HG02884 (cell line): ENCODE results near the gene SLC16A3.

ENCODE experiments used
- ATAC-seq: cut with Tn5 transposase; IDR thresholded peaks from one replicate; pipeline ENCODE4 v1.9.1; 2021; ENCODE audit warnings: mild to moderate bottlenecking, moderate library complexity; ENCODE audit not compliant: unreplicated experiment

The SLC16A3 gene

DNA sequence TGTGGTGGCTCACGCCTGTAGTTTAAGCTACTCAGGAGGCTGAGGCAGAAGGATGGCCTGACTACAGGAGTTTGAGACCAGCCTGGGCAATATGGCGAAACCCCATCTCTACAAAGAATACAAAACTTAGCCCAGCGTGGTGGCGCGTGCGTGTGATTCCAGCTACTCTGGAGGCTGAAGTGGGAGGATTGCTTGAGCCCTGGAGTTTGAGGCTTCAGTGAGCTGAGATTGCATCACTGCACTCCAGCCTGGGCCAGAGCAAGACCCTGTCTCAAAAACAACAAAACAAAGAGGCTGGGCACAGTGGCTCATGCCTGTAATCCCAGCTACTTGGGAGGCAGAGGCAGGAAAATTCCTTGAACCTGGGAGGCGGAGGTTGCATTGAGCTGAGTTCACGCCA, 51.7 kb downstream of the SLC16A3 start:
- ATAC-seq: no peak

DNA sequence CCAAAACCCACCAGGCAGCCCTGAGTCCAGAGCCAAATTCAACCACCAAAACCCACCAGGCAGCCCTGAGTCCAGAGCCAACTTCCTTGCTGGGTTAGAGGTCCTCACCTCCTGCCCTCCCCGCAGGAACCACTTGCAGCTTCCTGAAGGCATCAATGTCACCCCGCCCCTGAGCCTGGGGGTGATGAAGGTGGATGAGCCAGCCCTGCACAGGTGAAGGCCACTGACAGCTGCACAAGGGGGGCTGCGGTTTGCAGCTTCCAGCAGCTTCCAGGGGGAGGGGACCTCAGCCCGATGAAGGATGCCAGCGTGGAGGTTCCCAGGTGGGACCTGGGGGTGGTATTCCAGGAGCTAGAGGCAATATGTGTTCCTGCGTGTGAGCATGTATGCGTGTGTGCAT, 52.2 kb downstream of the SLC16A3 start:
- ATAC-seq: no peak

DNA sequence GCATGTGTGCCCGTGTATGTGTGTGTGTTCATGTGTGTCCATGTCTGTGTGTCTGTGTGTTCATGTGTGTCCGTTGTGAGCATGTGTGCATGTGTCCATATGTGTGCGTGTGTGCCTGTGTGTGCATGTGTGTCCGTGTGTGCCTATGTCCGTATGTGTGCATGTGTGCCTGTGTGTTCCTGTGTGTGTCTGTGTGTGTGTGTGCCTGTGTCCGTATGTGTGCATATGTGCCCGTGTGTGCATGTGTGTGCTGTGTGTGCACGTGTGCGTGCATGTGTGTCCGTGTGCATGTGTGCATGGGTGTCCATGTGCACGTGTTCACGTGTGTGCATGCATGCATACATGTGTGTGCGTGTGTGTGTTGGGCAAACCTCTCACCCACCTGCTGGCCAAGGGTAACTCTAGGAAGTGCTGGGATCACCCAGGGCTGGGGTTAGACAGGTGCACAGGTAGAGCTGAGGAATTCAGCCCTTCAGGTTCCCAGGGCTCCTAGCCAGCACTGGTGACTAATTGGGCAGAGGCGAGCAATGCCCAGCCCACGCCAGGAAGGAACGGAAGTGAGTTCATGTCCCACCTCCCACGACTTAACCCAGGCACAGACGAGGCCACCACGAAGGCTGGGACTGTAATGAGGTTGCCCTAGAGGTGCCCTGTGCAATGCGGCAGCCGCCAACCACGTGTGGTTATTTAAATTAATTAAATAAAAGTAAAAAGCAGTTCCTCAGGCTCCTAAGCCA, 52.8 kb downstream of the SLC16A3 start:
- no peak for ATAC-seq

DNA sequence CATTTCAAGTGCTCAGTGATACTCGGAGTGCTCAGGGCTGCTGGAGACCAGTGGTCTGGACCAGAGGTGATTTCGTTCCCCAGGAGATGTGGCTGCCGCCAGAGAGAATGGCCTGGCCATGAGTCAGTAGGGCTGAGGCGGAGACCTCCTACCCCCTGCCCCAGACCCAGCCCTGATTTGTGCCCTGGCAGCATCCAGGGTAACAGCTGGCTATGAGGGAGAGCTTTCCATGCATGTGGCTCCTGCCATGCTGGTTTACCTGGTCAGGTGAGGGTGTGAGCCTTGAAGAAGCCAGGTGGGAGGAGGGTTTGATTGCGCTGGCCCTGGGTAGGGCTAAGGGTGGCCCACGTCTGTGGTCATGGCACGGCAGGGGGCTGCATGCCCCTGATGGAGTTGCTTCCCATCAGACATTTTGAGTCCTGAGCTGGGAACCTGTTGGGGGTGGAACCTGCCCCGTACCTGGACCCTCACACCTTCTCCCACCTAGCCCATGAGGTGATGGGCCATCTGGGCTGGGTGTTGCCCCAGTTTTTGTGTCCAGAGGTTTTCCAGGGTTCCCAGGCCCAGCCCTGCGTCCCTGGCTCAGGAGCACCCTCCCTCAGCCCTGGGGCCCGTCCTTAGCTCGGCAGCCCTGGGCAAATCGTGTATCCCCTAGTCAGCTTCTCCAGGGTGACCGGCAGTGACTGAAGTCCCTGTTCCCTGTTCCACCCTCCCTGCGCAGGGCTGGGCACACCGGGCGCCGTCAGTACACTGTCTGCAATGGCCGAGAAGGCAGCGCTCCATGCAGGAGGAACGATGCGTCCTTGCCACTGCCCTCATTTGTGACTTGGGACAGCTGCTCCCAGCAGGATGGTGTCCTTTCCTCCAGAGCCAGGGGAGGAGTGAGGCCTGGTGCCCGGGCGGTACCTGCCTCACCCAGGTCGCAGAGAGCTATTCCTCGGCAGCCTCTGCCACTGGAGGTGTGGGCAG, 53.7 kb downstream of the SLC16A3 start:
- no peak for ATAC-seq

DNA sequence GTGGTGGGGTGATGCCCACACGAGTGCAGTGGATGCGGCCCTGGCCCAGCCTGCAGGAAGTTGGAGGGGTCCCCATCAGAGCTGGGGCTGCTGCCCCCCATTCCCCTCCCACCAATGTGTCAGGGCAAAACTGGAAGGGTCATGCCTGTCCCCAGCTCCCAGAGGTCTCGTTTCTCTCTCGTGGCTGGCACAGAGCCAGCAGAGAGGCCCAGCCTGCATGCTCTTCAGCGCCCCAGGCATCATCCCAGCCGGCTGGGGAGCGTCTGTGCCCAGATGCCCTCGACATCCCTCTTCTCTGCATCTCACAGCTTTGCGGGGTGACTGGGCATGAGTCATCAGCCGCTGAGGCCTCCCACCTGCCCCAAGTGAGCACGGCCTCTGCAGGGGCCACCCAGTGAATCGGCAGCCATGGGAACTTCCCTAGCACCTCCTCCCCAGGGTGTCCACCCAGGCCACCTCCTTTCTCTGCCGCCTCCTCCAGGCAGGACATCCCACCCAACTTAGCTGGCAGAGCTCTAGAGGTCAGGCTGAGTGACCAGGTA, 54.4 kb downstream of the SLC16A3 start:
- ATAC-seq: no peak

DNA sequence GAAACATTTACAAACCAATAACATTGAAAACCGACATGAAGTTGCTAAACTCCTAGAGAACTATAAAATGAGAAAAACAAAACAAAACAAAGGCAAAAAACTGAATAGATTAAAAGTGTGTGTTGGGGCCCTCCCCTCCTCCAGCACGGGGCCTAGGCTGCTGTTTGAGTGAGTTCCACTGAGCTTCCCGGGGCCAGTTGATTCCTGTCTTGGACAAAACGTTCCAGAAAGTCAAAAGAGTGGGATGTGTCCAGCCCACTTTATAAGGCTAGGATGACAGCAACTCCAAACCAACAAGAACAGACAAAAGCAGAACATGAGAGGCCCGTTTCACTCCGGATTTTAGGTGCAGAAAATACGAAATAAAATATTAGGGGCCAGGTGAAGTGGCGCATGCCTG, 56.3 kb downstream of the SLC16A3 start:
- ATAC-seq: no peak

DNA sequence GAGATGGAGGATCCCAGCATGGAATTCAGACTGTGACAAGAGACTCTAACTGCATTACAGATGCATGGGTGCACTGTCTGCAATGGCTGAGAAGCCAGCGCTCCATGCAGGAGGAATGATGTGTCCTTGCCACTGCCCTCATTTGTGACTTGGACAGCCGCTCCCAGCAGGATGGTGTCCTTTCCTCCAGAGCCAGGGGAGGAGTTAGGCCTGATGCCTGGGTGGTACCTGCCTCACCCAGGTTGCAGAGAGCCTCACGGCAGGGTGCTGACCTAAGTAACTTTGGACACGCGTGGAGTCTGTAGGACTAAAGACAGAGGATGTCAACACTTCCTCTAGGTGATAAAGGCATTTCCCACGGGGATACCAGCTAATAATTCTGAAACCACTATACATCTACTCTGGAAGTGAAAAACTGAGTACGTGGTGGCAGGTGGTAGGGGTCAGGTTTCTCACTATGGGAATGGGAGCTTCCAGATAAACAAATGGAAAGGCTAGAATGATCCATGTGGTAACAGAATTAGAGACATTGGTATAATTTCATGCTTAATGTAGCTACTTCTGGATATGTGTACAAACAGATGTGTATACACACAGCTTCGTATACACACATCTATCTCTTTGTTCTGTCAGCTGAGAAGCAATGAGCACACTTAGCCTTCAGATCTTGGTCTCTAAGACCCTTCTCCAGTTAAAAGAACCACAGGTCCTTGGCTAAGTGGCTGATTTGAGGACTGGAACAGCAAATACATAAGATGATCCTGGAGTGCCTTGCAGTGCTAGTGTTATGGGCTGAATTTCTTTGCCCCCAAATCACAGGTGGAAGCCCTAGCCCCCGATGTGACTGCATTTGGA, 58.4 kb downstream of the SLC16A3 start:
- no peak for ATAC-seq

DNA sequence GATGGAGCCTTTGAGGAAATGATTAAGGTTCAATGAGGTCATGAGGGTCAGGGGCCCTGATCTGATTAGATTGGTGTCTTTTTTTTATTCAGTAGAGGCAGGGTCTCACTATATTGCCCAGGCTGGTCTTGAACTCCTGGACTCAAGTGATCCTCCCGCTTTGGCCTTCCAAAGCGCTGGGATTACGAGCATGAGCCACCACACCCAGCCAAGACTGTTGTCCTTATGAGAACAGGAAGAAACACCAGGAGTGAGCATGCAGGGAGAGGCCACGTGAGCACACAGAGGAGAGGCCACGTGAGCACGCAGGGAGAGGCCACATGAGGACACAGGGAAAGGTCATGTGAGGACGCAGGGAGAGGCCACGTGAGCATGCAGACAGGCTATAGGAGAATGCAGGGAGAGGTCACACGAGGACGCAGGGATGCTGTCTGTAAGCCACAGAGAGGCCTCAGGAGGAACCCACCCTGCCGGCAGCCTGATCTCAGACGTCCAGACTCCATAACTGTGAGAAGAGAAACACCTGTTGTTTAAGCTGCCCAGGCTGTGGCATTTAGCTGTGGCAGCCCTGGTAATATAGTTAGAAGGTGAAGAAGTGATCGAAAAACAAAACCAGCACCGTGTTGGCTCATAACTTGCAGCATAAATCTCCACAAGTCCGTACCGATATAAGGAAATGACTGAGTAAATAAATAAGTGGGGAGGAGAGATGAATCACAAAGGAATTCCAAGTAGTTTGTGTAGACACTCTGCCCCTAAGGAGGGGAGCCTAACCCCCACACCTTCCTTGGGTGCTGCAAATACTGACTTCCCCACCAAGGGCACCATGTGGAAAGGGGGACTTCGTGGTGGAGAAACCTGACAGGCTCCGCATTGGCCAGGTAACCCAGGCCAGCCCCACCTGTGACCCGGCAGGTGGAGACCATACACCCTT, 59.3 kb downstream of the SLC16A3 start:
- no peak for ATAC-seq
